GM18526 (cell line): ENCODE measurements around the gene NTNG2.

ENCODE experiments used
- POLR2A ChIP-seq: IDR thresholded peaks from 3 replicates; pipeline ENCODE4 v1.6.1; 2011; ENCODE audit not compliant: insufficient read length; ENCODE audit errors: extremely low read depth

The NTNG2 gene

DNA sequence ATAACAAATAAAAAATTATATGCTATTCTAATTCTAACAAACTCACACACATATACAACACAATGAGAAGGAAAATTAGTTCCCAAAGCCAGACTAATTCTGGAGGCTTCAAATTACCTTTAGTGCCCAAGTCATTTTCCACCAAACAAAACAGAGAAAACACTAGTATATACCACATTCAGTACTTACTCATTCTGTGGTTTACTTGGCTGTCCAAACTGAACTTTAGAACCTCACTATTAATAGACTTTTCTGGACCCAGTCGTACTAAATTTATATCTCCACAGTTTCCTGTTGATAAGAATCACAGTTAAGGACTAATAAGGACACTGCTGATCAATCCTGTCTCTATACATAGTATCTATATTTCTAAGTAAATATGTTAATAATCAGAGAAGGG, 126.5 kb downstream of the NTNG2 start:
- TF ChIP-seq POLR2A = no peak

DNA sequence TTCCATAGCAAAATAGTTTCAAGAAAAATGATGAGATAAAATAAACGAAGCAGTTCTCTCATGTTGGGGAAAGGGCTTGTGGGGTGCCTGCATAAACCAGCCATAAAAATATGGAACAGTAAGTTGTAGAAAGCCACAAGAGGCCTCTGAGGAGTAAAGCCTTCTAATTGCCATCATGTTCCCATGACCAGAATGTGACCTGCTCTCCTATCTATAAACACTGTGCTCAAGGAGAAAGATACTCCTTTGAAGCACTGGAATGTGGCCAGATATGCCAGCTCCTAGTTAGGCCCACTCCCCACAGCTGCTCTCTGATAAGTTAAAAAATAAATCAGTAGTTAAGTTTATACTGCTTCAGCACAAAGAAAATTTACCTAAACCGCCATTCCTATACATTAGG, 127.1 kb downstream of the NTNG2 start:
- TF ChIP-seq POLR2A = no peak

DNA sequence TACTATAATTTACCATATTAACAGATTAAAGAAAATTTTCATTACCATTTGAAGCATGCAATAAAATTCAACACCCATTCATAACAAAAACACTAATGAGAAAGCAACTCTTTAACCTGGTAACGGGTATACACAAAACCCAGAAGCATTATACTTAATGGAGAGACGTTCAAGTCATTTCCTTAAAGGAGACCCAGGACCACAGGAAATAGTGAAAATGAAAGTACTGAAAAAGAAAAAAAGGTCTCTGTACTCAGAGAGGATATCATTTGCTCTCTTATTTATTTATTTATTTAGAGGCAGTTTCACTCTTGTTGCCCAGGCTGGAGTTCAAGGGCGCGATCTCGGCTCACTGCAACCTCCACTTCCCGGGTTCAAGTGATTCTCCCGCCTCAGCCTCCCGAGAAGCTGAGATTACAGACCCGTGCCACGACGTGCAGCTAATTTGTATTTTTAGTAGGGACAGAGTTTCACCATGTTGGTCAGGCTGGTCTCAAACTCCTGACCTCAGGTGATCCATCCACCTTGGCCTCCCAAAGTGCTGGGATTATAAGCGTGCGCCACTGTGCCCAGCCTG, 131.4 kb downstream of the NTNG2 start:
- TF ChIP-seq POLR2A = no peak
